CD4-positive, alpha-beta T cell treated with Interleukin-6 at 100 ng/mL for 8 hours (primary cell): ENCODE data around the gene SPAG5.

Experiments
- DNase-seq: peaks from one replicate; pipeline ENCODE4 v3.0.0-alpha.2; 2020; ENCODE audit warnings: mixed read lengths, low spot score

The SPAG5 gene

GRCh38 chr17:28571361-28572122 lies 27.3 kb downstream of the SPAG5 start, which contains the start of gene PIGS:
PIGS (minus strand) TSS chr17:28571524; CDS start chr17:28571496, 28 bp downstream.
- peak; percentile 90 for DNase-seq

- DNase-seq: peak; percentile 43
Observed at GRCh38 chr17:28570716-28571360, 28.0 kb downstream of the SPAG5 start.

GRCh38 chr17:28569446-28569845 lies 29.4 kb downstream of the SPAG5 start:
- no peak for DNase-seq

- DNase-seq: no peak
Observed at GRCh38 chr17:28567604-28568003, 31.2 kb downstream of the SPAG5 start.

GRCh38 chr17:28563475-28563874 lies 35.4 kb downstream of the SPAG5 start:
- no peak for DNase-seq

- no peak for DNase-seq
Observed at GRCh38 chr17:28555022-28555421, 43.8 kb downstream of the SPAG5 start.

GRCh38 chr17:28554565-28554964 lies 44.3 kb downstream of the SPAG5 start:
- DNase-seq: no peak

- DNase-seq: no peak
Observed at GRCh38 chr17:28553000-28553505, 45.8 kb downstream of the SPAG5 start.

- peak; percentile 78 for DNase-seq
Observed at GRCh38 chr17:28552176-28552999, 46.4 kb downstream of the SPAG5 start, which contains the start of gene UNC119. UNC119 (minus strand) TSS chr17:28552624; CDS start chr17:28552557, 67 bp downstream.

- DNase-seq: no peak
Observed at GRCh38 chr17:28551421-28552175, 47.2 kb downstream of the SPAG5 start.

- no peak for DNase-seq
Observed at GRCh38 chr17:28550858-28551257, 48.0 kb downstream of the SPAG5 start.

- DNase-seq: peak; percentile 71
Observed at GRCh38 chr17:28549236-28550132, 49.3 kb downstream of the SPAG5 start.

- no peak for DNase-seq
Observed at GRCh38 chr17:28548417-28549130, 50.3 kb downstream of the SPAG5 start.

GRCh38 chr17:28547623-28548416 lies 51.0 kb downstream of the SPAG5 start:
- DNase-seq: peak; percentile 46

GRCh38 chr17:28547096-28547622 lies 51.7 kb downstream of the SPAG5 start:
- no peak for DNase-seq

GRCh38 chr17:28545787-28546415 lies 52.9 kb downstream of the SPAG5 start:
- DNase-seq: no peak

GRCh38 chr17:28545141-28545503 lies 53.7 kb downstream of the SPAG5 start:
- DNase-seq: no peak
